HepG2 (cell line): ENCODE data around the gene ZNF425. TPM values are rescaled to one million over a fixed set of nuclear protein-coding genes. Genes with fewer than 3 reads are reported as not detected.
A peak's percentile ranks its signal among the peaks of the same experiment; 100 is the strongest.

ENCODE experiments used
- ARNTL ChIP-seq: sonication (generic); formaldehyde crosslinking; IDR thresholded peaks from 2 replicates; pipeline ENCODE4 v1.4.0; 2020; ENCODE audit warnings: mild to moderate bottlenecking, missing genetic modification reagents
- ATF2 ChIP-seq: sonication (generic); formaldehyde crosslinking; IDR thresholded peaks from 2 replicates; pipeline ENCODE4 v1.4.0; 2020; ENCODE audit warnings: missing genetic modification reagents
- FOSL2 ChIP-seq: sonication (generic); formaldehyde crosslinking; IDR thresholded peaks from 2 replicates; pipeline ENCODE4 v1.4.0; 2020; ENCODE audit warnings: missing genetic modification reagents
- HNF1B ChIP-seq: sonication (generic); formaldehyde crosslinking; IDR thresholded peaks from 2 replicates; pipeline ENCODE4 v1.5.1; 2020; ENCODE audit warnings: mild to moderate bottlenecking, moderate library complexity, missing genetic modification reagents
- KDM2A ChIP-seq: sonication (generic); formaldehyde crosslinking; IDR thresholded peaks from 2 replicates; pipeline ENCODE4 v1.4.0; 2020; ENCODE audit warnings: low read depth, missing genetic modification reagents, borderline replicate concordance
- KLF12 ChIP-seq: sonication (generic); formaldehyde crosslinking; IDR thresholded peaks from 2 replicates; pipeline ENCODE4 v1.4.0; 2020; ENCODE audit warnings: missing genetic modification reagents, borderline replicate concordance
- NCOA2 ChIP-seq: sonication (generic); formaldehyde crosslinking; IDR thresholded peaks from 2 replicates; pipeline ENCODE4 v1.8.0; 2022; ENCODE audit warnings: inconsistent platforms
- ONECUT2 ChIP-seq: sonication (generic); formaldehyde crosslinking; IDR thresholded peaks from 2 replicates; pipeline ENCODE4 v1.4.0; 2020; ENCODE audit warnings: missing genetic modification reagents
- PITX1 ChIP-seq: sonication (generic); formaldehyde crosslinking; IDR thresholded peaks from 2 replicates; pipeline ENCODE4 v1.5.1; 2020; ENCODE audit warnings: mild to moderate bottlenecking, missing genetic modification reagents
- SAFB2 ChIP-seq: sonication (generic); formaldehyde crosslinking; IDR thresholded peaks from 2 replicates; pipeline ENCODE4 v1.5.1; 2020; ENCODE audit warnings: missing genetic modification reagents, low read depth, mild to moderate bottlenecking, borderline replicate concordance
- TRAFD1 ChIP-seq: sonication (generic); formaldehyde crosslinking; IDR thresholded peaks from 2 replicates; pipeline ENCODE4 v1.5.1; 2020; ENCODE audit warnings: missing genetic modification reagents, mild to moderate bottlenecking, borderline replicate concordance
- ZBTB40 ChIP-seq, 2 experiments: fragments of 450-650 bp in 1 of 2; sonication (generic) in 1 of 2; formaldehyde crosslinking in 1 of 2; IDR thresholded peaks; 2 replicates each; pipeline versions ENCODE4 v1.6.1 to v1.8.0; 2016 to 2022; ENCODE audit warnings: antibody characterized with exemption in 1 of 2, mild to moderate bottlenecking in 1 of 2, missing genetic modification reagents in 1 of 2
- ZNF775 ChIP-seq: sonication (generic); formaldehyde crosslinking; IDR thresholded peaks from 2 replicates; pipeline ENCODE4 v1.4.0; 2020; ENCODE audit warnings: missing genetic modification reagents, mild to moderate bottlenecking, moderate library complexity, borderline replicate concordance
- polyA plus RNA-seq, 8 experiments: library from polyadenylated mRNA; depleted of rRNA in 3 of 8; stranded (reverse) in 7 of 8; unstranded in 1 of 8; fragments of >200 nt; fragmentation: Illumina TruSeq in 4 of 8; extraction: Trizol in 4 of 8; gene quantifications; 2 replicates each; pipeline versions ENCODE4 v1.2.1 to v1.2.3, GENCODE V29; 2011 to 2016; ENCODE audit warnings: low read depth in 4 of 8, missing spikeins in 1 of 8, mixed read lengths in 1 of 8; ENCODE audit not compliant: insufficient read depth in 1 of 8
- total RNA-seq, 5 experiments: library from RNA; depleted of rRNA; stranded (reverse); fragments of >200 nt; fragmentation: Illumina TruSeq; extraction: Trizol; gene quantifications; 2 replicates each; pipeline ENCODE4 v1.2.3, GENCODE V29; 2016; ENCODE audit warnings: low read depth in 1 of 5

ZNF425 gene
- total and polyA plus RNA-seq, 2 of the 13 experiments (the other 11 are each of a cell fraction or from before 2014, with no cell fraction given): 0.51 to 1.1 TPM

DNA sequence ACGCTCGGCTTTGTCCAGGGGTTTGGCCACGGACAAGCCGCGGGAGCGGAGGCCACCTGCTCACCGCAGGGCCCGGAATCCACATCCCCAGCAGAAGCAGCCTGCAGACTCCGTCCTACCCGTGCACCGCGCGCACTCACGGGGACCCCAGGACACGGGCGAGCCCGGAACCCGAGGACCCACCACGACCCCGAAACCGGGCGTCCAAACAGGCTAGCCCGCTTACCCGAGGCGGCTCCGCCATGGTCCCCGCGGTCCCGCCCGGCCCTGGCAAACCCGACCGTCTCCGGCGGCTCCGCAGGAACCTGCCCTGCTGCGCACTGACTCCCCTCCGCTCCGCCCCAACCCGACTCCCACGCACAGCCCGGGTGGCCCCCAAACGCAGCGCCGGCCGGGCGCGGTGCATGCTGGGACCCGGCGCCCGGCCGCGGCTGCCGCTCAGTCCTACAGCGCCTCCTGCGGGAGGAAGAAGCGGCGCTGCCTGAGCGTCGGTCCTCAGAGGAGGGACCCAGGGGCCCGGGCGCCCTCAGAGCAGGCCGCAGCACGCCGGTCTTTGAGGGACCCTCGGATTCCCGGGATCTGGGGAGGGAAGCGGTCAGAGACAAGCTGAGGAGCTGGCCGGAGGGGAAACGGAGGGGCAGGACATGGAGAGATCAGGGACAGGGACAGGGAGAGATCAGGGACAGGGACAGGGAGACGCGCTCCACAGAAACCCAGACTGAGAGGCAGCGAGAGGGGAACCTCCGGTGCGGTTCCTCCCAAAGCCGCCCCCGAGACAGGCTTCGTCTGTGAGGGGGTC, 35.5 kb downstream of the ZNF425 start, which contains the start of gene ZNF786 (continued):
- TF ChIP-seq HNF1B (CRISPR knock-in tag): peak; percentile 33; the same call in 1 of the 2 replicates
- TF ChIP-seq PITX1 (CRISPR knock-in tag): 0 out of 2 replicates have a peak, but pooled peaks have one; percentile 50
- peak; percentile 62; the same call in 1 of the 2 replicates for TF ChIP-seq KLF12 (CRISPR knock-in tag)
- TF ChIP-seq NCOA2 (CRISPR knock-in tag): 0 out of 2 replicates have a peak, but pooled peaks have one; percentile 20
- TF ChIP-seq ARNTL: no peak; the same call in 1 of the 2 replicates
- peak; percentile 41; the same call in 1 of the 2 replicates for TF ChIP-seq ONECUT2 (CRISPR knock-in tag)
- no peak for TF ChIP-seq FOSL2 (CRISPR knock-in tag)
- peak; percentile 58 for TF ChIP-seq ATF2 (CRISPR knock-in tag)
- TF ChIP-seq TRAFD1 (CRISPR knock-in tag): no peak
- peak; percentile 89; the same call in 1 of the 2 replicates for TF ChIP-seq KDM2A (CRISPR knock-in tag)
- TF ChIP-seq SAFB2: peak; percentile 91; the same call in 1 of the 2 replicates
- no peak for TF ChIP-seq ZBTB40 (IDR thresholded peaks at IDR 0.05)
- peak; percentile 49; the same call in 1 of the 2 replicates for TF ChIP-seq ZBTB40 (CRISPR knock-in tag; IDR thresholded peaks at IDR 0.05)
- TF ChIP-seq ZNF775 (CRISPR knock-in tag): no peak
